Endothelial cell of umbilical vein (primary cell): ENCODE data around the gene AP4S1. TPM values are rescaled to one million over a fixed set of nuclear protein-coding genes. Genes with fewer than 3 reads are reported as not detected.

ENCODE experiments used
- BruUV-seq: library from RNA; stranded (reverse); fragments of 400-500 nt; replicated peaks from 2 replicates; lab custom pipeline; 2021; lab: Mats Ljungman, UMichigan
- CTCF ChIA-PET: fragments of 300-600, 350-600 bp; sonication (Branson Sonifier 250); formaldehyde crosslinking; loops from one replicate; lab custom pipeline; 2021; ENCODE audit warnings: antibody characterized with exemption, inconsistent platforms; lab: Charles Lee
- POLR2A ChIA-PET: fragments of 300-600, 350-600 bp; sonication (Branson Sonifier 250); formaldehyde crosslinking; loops from one replicate; lab custom pipeline; 2021; ENCODE audit warnings: antibody characterized with exemption, inconsistent platforms; lab: Charles Lee
- DNase-seq: peaks from one replicate; pipeline ENCODE4 v3.0.0-alpha.2; 2011; ENCODE audit warnings: low read depth, low spot score
- FAIRE-seq: peaks from 2 replicates; lab custom pipeline; 2011; peaks lifted over from hg19 to GRCh38; lab: Jason Lieb, UNC
- H2AFZ ChIP-seq: 2 replicates; pipeline ENCODE4 v1.6.0; 2012; ENCODE audit warnings: low read depth, low read length, control low read depth, inconsistent platforms
- H3K27ac ChIP-seq: 2 replicates; pipeline ENCODE4 v1.5.1; 2011; ENCODE audit warnings: low read depth, mild to moderate bottlenecking, control low read depth, low read length, moderate library complexity; ENCODE audit not compliant: insufficient read depth
- H3K27me3 ChIP-seq, 2 experiments: 2 replicates each; pipeline versions ENCODE4 v1.6.0 to v1.6.1; 2011; ENCODE audit warnings: low read length in 2 of 2, mixed read lengths in 1 of 2; ENCODE audit not compliant: control insufficient read depth in 2 of 2, insufficient read depth in 2 of 2
- H3K36me3 ChIP-seq, 2 experiments: 2 replicates in 1 of 2; 3 replicates in 1 of 2; pipeline ENCODE4 v1.5.1; 2011; ENCODE audit warnings: low read length in 2 of 2, mild to moderate bottlenecking in 1 of 2, moderate library complexity in 1 of 2; ENCODE audit not compliant: control insufficient read depth in 2 of 2, insufficient read depth in 2 of 2; ENCODE audit errors: extremely low read depth in 1 of 2
- H3K4me1 ChIP-seq: 3 replicates; pipeline ENCODE4 v1.5.1; 2011; ENCODE audit warnings: mild to moderate bottlenecking, low read length; ENCODE audit not compliant: control insufficient read depth, insufficient read depth; ENCODE audit errors: extremely low read depth
- H3K4me2 ChIP-seq: 2 replicates; pipeline ENCODE4 v1.6.1; 2011; ENCODE audit warnings: low read length, control low read depth, mixed read lengths; ENCODE audit not compliant: insufficient read depth
- H3K4me3 ChIP-seq, 3 experiments: fragments of 200-600 bp in 1 of 3; sonication (generic), shearing (Covaris generic) in 1 of 3; replicated peaks in 1 of 3; 2 replicates each; pipeline ENCODE4 v1.5.1; 2011 to 2016; ENCODE audit warnings: control low read depth in 3 of 3, low read length in 3 of 3, mild to moderate bottlenecking in 2 of 3, inconsistent platforms in 1 of 3, low read depth in 1 of 3, moderate library complexity in 1 of 3; ENCODE audit not compliant: insufficient read depth in 1 of 3
- H3K79me2 ChIP-seq: 2 replicates; pipeline ENCODE4 v1.6.0; 2012; ENCODE audit warnings: low read length, inconsistent platforms; ENCODE audit not compliant: control insufficient read depth, insufficient read depth
- H3K9ac ChIP-seq: replicated peaks from 2 replicates; pipeline ENCODE3; 2011; ENCODE audit warnings: low read length, control low read depth; ENCODE audit not compliant: insufficient read depth; ENCODE audit errors: extremely low read depth
- H3K9me1 ChIP-seq: replicated peaks from 3 replicates; pipeline ENCODE4 v1.6.0; 2011; ENCODE audit warnings: mild to moderate bottlenecking, low read length; ENCODE audit not compliant: control insufficient read depth, insufficient read depth; ENCODE audit errors: extremely low read depth
- H3K9me3 ChIP-seq: replicated peaks from 2 replicates; pipeline ENCODE4 v1.5.1; 2012; ENCODE audit warnings: low read length, inconsistent platforms; ENCODE audit not compliant: control insufficient read depth, insufficient read depth
- H4K20me1 ChIP-seq: replicated peaks from 2 replicates; pipeline ENCODE3; 2011; ENCODE audit warnings: mild to moderate bottlenecking, low read length; ENCODE audit not compliant: control insufficient read depth, insufficient read depth; ENCODE audit errors: extremely low read depth
- EZH2 ChIP-seq: IDR thresholded peaks from 2 replicates; pipeline ENCODE4 v1.6.1; 2012; ENCODE audit warnings: borderline replicate concordance, low read depth, mild to moderate bottlenecking, moderate library complexity, low read length, inconsistent platforms; ENCODE audit not compliant: severe bottlenecking
- FOS ChIP-seq: IDR thresholded peaks from 2 replicates; pipeline ENCODE4 v1.6.1; 2011; ENCODE audit warnings: mild to moderate bottlenecking, low read length, moderate library complexity, borderline replicate concordance; ENCODE audit not compliant: insufficient read depth
- GATA2 ChIP-seq: IDR thresholded peaks from 2 replicates; pipeline ENCODE4 v1.7.0; 2011; ENCODE audit warnings: low read depth, mild to moderate bottlenecking, moderate library complexity, mixed read lengths, low read length; ENCODE audit not compliant: insufficient read length, insufficient read depth
- JUN ChIP-seq: IDR thresholded peaks from 2 replicates; pipeline ENCODE4 v1.6.1; 2011; ENCODE audit warnings: borderline replicate concordance, low read depth; ENCODE audit not compliant: insufficient read length, insufficient read depth
- MYC ChIP-seq: IDR thresholded peaks from one replicate; pipeline ENCODE4 v1.6.1; 2011; ENCODE audit warnings: mild to moderate bottlenecking, low read depth, low read length
- POLR2A ChIP-seq: IDR thresholded peaks from 2 replicates; pipeline ENCODE4 v1.6.1; 2012; ENCODE audit warnings: low read depth, mild to moderate bottlenecking, control low read depth, low read length
- POLR2AphosphoS5 ChIP-seq: IDR thresholded peaks from 2 replicates; pipeline ENCODE4 v1.6.1; 2012; ENCODE audit warnings: low read depth, mild to moderate bottlenecking, control low read depth, low read length, moderate library complexity; ENCODE audit not compliant: insufficient read depth
- dilution Hi-C: fragments of 300-500 bp; cut with MboI; formaldehyde crosslinking; loops from one replicate; pipeline ENCODE4 v1.15.0; 2019; ENCODE audit warnings: low sequenced_read_pairs; ENCODE audit not compliant: extremely low pct_ligation_motif_present
- intact Hi-C: fragments of 100-400 bp; cut with micrococcal nuclease; formaldehyde crosslinking; loops from one replicate; pipeline ENCODE4 v1.10.0; 2022
- polyA plus RNA-seq, 4 experiments: library from polyadenylated mRNA; depleted of rRNA in 3 of 4; stranded (reverse) in 3 of 4; unstranded in 1 of 4; fragments of >200 nt; gene quantifications; 2 replicates each; pipeline versions ENCODE4 v1.2.1 to v1.2.3, GENCODE V29; 2011 to 2012; ENCODE audit warnings: missing spikeins in 1 of 4
- total RNA-seq: library from RNA; stranded (reverse); gene quantifications from 2 replicates; pipeline ENCODE4 v1.2.3, GENCODE V29; 2021
- TF ChIP-seq, protein P1 (sequence below), 2 donors: IDR thresholded peaks; 1 replicate in 1 of 2; 2 replicates in 1 of 2; pipeline ENCODE4 v1.5.1; 2011; ENCODE audit warnings: low read length in 2 of 2, mild to moderate bottlenecking in 2 of 2, moderate library complexity in 2 of 2, control low read depth in 1 of 2, inconsistent platforms in 1 of 2, low read depth in 1 of 2; ENCODE audit not compliant: insufficient read depth in 1 of 2; ENCODE audit errors: extremely low read depth in 1 of 2
- TF ChIP-seq, protein P2 (sequence below): IDR thresholded peaks from 2 replicates; pipeline ENCODE4 v1.6.1; 2011; ENCODE audit not compliant: insufficient read depth, insufficient read length

The AP4S1 gene
- total and polyA plus RNA-seq, 2 donors (not counting 3 experiments of a cell fraction or from before 2014, with no cell fraction given), result 2.8 to 7.2 TPM

DNA sequence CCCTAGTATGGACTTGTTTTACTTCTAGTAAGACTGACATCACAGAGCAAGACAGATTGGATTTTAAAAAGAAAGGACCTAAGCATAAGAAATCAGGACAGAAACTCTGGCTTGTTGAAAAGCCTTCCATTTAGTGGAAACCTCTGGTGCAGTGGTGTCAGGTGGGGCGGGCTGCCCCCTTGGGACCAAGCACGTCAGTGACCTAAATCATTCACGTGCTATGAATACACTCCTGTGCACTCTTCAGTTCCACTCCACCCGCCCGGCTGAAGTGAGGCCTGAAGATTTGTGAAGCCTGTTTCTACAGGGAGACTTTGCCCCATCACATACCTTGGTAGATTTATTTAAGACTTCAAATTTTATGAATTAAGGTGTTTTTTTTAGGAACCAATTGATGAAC lies 58.9 kb downstream of the AP4S1 start:
- no TSS peak for BruUV-seq
- FAIRE-seq (no peak), DNase-seq (no peak)
- ChIA-PET CTCF (interaction anchor here (2.6 kb wide), 1 partner anchor 106 kb away, joined by 28 read pairs; no protein-coding TSS in a partner anchor), POLR2A (no interaction called here)
- Histone ChIP-seq H3K36me3 (no peaks in the 10 kb centered on the region), H4K20me1 (no peaks in the 10 kb centered on the region), H3K9me3 (no peaks in the 10 kb centered on the region), H3K79me2 (no peaks in the 10 kb centered on the region), H3K4me3 (no peak overlapping the region), H3K27me3 (no peaks in the 10 kb centered on the region), H3K27ac (no peak overlapping the region), H3K4me2 (no peak overlapping the region), H3K9ac (no peak overlapping the region), H3K4me1 (no peaks in the 10 kb centered on the region), H3K9me1 (no peaks in the 10 kb centered on the region), H2AFZ (no peak overlapping the region)
- dilution Hi-C loops (no loop called here), intact Hi-C loops (loop anchor here (10.0 kb wide), 1 partner anchor 430 kb away; no protein-coding TSS in a partner anchor)
- no peak for TF ChIP-seq POLR2A
- TF ChIP-seq, protein P1, sequence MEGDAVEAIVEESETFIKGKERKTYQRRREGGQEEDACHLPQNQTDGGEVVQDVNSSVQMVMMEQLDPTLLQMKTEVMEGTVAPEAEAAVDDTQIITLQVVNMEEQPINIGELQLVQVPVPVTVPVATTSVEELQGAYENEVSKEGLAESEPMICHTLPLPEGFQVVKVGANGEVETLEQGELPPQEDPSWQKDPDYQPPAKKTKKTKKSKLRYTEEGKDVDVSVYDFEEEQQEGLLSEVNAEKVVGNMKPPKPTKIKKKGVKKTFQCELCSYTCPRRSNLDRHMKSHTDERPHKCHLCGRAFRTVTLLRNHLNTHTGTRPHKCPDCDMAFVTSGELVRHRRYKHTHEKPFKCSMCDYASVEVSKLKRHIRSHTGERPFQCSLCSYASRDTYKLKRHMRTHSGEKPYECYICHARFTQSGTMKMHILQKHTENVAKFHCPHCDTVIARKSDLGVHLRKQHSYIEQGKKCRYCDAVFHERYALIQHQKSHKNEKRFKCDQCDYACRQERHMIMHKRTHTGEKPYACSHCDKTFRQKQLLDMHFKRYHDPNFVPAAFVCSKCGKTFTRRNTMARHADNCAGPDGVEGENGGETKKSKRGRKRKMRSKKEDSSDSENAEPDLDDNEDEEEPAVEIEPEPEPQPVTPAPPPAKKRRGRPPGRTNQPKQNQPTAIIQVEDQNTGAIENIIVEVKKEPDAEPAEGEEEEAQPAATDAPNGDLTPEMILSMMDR (IDR thresholded peaks at IDR 0.05; ENCODE audit: extremely low read depth in 1 of 2, insufficient read depth in 1 of 2, low read depth in 1 of 2, low read length in 2 of 2), result no peak
- no peak for TF ChIP-seq JUN
- TF ChIP-seq POLR2AphosphoS5, result no peak
- no peak for TF ChIP-seq FOS
- no peak for TF ChIP-seq EZH2
- TF ChIP-seq MYC, result no peak
- TF ChIP-seq, protein P2, sequence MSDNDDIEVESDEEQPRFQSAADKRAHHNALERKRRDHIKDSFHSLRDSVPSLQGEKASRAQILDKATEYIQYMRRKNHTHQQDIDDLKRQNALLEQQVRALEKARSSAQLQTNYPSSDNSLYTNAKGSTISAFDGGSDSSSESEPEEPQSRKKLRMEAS, result no peak
- TF ChIP-seq GATA2, result no peak
